SJCRH30 (cell line): ENCODE measurements around the gene ACSF2. TPM values are rescaled to one million over a fixed set of nuclear protein-coding genes. Genes with fewer than 3 reads are reported as not detected.
A peak's percentile ranks its signal among the peaks of the same experiment; 100 is the strongest.

Experiments used
- DNase-seq, 2 experiments: peaks; one replicate each; pipeline ENCODE4 v3.0.0-alpha.2; 2015 to 2020
- H3K27ac ChIP-seq: fragments of 250-450 bp; sonication (Bioruptor Pico); 2 replicates; pipeline ENCODE4 v1.5.1; 2020; ENCODE audit warnings: mild to moderate bottlenecking, moderate library complexity
- H3K27me3 ChIP-seq: fragments of 250-450 bp; sonication (Bioruptor Pico); 2 replicates; pipeline ENCODE4 v1.5.1; 2020; ENCODE audit warnings: mild to moderate bottlenecking, moderate library complexity
- H3K36me3 ChIP-seq: fragments of 250-450 bp; sonication (Bioruptor Pico); 2 replicates; pipeline ENCODE4 v1.5.1; 2020; ENCODE audit warnings: mild to moderate bottlenecking, moderate library complexity
- H3K4me1 ChIP-seq: fragments of 250-450 bp; sonication (Bioruptor Pico); 2 replicates; pipeline ENCODE4 v1.5.1; 2020; ENCODE audit warnings: mild to moderate bottlenecking, moderate library complexity
- H3K4me3 ChIP-seq: fragments of 250-450 bp; sonication (Bioruptor Pico); 2 replicates; pipeline ENCODE4 v1.5.1; 2020; ENCODE audit warnings: mild to moderate bottlenecking, moderate library complexity
- H3K9me3 ChIP-seq: fragments of 250-450 bp; sonication (Bioruptor Pico); replicated peaks from 2 replicates; pipeline ENCODE4 v1.5.1; 2020; ENCODE audit warnings: mild to moderate bottlenecking, moderate library complexity
- total RNA-seq: library from RNA; depleted of rRNA; stranded (reverse); fragments of >200 nt; shearing (Covaris generic); gene quantifications from 2 replicates; pipeline ENCODE4 v1.2.3, GENCODE V29; 2014

ACSF2 gene
- total RNA-seq, 1 experiment from 2014 or later, result 6.3 TPM

DNA sequence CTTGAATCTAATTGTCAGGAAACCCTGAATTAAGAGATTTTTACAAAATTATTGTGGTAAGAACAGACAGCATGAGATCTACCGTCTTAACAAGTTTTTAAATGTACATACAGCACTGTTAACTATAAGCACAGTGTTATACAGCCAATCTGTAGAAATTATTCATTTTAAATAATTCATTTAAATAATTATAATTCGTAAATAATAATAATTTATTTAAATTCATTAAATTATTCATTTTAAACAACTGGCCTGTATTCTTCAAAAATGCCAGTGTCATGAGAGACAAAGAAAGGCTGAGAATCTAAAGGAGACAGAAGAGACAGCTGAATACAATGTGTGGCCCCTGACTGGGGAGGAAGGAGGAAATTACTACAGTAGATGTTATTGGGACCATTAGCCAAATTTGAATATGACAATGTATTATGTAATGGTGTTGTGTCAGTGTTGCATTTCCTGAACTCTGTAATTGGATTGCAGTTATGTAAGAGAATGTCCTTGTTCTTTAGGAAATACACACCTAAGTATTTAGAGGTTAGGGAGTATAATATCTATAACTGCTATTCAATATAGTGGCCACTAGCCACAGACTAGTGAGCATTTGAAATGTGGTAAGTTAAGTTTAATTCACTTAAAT is 55.0 kb downstream of the ACSF2 start:
- Histone ChIP-seq H3K27me3 (no peaks in the 10 kb centered on the region), H3K4me1 (peaks cover 3% of the 10 kb centered on the region; the same call in 1 of the 2 replicates), H3K9me3 (no peaks in the 10 kb centered on the region), H3K36me3 (no peaks in the 10 kb centered on the region), H3K27ac (no peak overlapping the region), H3K4me3 (no peak overlapping the region)
- DNase-seq, result no peak

DNA sequence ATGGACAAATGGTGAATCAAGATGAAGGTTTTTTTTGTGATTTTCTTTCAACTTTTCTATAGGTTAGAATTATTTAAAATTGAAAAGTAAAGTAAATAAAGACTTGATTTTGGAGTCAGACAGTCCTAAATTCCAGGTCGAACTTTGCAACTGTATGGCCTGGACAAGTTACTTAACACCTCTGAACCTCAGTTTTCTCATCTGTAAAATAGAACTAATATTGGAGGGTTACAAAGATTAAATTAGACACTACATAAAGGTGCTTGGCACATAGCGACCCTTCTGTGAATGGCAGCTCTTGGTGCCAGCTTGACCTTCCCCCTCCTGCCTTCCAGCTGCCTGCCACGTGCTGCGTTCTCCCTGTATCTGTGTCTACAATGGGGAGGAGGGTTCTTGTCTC is 55.6 kb downstream of the ACSF2 start:
- no peak overlapping the region for H3K27ac ChIP-seq
- no peak for DNase-seq
- H3K27me3 ChIP-seq, result no peaks in the 10 kb centered on the region
- H3K36me3 ChIP-seq, result no peaks in the 10 kb centered on the region
- H3K4me1 ChIP-seq, result peaks cover 3% of the 10 kb centered on the region; the same call in 1 of the 2 replicates
- H3K9me3 ChIP-seq, result no peaks in the 10 kb centered on the region
- H3K4me3 ChIP-seq, result no peak overlapping the region

DNA sequence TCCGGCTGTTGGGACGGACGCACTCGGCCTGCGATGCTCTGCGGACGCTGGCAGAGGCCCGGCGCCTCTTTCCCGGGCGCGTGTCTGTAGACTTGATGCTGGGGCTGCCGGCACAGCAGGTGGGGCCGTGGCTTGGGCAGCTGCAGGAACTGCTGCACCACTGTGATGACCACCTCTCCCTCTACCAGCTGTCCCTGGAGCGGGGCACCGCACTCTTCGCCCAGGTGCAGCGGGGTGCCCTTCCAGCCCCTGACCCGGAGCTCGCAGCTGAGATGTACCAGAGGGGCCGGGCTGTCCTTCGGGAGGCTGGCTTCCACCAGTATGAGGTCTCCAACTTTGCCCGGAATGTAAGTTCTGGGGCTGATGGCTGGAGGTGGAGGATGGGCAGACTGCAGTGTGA is 56.1 kb downstream of the ACSF2 start:
- peaks cover 3% of the 10 kb centered on the region; the same call in 1 of the 2 replicates for H3K4me1 ChIP-seq
- H3K27me3 ChIP-seq, result no peaks in the 10 kb centered on the region
- no peaks in the 10 kb centered on the region for H3K36me3 ChIP-seq
- H3K4me3 ChIP-seq, result no peak overlapping the region
- no peak overlapping the region for H3K27ac ChIP-seq
- DNase-seq, result no peak
- no peaks in the 10 kb centered on the region for H3K9me3 ChIP-seq

DNA sequence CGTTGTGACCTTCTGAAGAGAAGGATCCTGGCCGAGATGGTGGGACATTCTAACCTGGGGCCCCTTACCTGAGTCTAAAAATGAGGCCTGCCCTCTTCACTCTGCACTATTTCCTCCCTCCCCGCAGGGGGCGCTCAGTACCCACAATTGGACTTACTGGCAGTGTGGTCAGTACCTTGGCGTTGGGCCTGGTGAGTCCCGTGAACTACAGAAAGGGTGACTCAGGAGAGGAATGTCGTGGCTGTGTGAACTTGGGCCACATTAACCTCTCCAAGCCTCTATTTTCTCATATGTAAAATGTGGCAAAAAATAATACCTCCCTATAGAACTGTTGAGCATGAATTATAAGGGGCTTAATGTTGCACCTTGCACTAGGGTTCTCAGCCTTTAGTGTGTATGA is 56.5 kb downstream of the ACSF2 start:
- Histone ChIP-seq H3K36me3 (no peaks in the 10 kb centered on the region), H3K27ac (no peak overlapping the region)

DNA sequence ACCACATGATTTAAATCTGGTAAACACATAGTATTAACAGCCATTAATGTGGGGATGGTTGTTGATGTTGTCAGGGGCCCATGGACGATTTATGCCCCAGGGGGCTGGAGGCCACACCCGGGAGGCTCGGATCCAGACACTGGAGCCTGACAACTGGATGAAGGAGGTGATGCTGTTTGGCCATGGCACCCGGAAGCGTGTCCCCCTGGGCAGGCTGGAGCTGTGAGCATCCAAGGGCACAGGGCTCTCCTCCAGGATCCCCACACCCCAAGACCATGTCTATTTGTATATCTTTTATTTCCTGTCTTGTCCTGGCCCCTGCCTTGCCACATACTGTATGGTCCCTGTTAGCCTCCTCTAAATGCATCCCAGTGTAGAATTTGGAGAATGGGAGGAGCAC is 57.2 kb downstream of the ACSF2 start:
- no peak overlapping the region for H3K27ac ChIP-seq

More for the DNA sequence above, 56.5 kb downstream of the ACSF2 start:
- Histone ChIP-seq H3K27me3 (no peaks in the 10 kb centered on the region), H3K9me3 (no peaks in the 10 kb centered on the region), H3K4me1 (peaks cover 3% of the 10 kb centered on the region; the same call in 1 of the 2 replicates), H3K4me3 (no peak overlapping the region)
- peak; percentile 82 to 89 for DNase-seq

DNA sequence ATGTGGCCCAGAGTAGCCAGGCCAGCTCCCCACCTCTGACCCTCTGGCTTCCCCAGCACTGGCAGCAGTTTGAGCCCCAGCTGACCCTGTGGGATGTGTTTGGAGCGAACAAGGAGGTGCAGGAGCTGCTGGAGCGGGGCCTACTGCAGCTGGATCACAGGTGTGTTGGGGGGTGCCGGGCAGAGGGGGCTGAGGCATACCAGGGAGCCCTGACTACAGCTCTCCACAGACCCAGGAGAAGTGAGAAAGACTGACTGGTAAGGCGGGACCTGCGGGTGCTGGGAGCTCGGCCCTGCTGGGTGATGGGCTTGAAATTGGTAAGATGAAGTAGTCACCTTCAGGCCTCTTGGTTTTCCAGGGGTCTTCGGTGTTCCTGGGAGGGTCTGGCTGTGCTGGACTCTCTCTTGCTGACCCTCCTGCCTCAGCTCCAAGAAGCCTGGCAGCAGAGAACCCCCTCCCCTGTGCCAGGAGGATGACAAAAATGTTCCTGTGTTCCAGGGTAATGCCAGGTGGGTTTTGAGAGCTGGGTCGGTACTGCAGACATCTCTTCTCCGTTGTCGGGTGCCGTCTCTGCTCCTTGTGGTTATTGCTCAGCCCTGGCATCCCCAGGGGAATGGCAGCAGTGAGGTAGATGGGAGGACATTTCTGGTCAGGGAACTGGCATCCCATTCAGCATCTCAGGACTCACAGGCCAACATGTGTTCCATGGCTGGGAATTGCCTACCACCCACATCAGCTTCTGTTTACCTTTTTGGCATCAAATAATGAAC is 58.6 kb downstream of the ACSF2 start:
- no peaks in the 10 kb centered on the region for H3K27me3 ChIP-seq
- peaks cover 3% of the 10 kb centered on the region; the same call in 1 of the 2 replicates for H3K4me1 ChIP-seq
- no peaks in the 10 kb centered on the region for H3K36me3 ChIP-seq
- no peak overlapping the region for H3K4me3 ChIP-seq
- H3K9me3 ChIP-seq, result no peaks in the 10 kb centered on the region
- no peak overlapping the region for H3K27ac ChIP-seq
- DNase-seq, result no peak

More for the DNA sequence above, 57.2 kb downstream of the ACSF2 start:
- H3K36me3 ChIP-seq, result no peaks in the 10 kb centered on the region
- H3K4me3 ChIP-seq, result no peak overlapping the region
- peaks cover 3% of the 10 kb centered on the region; the same call in 1 of the 2 replicates for H3K4me1 ChIP-seq
- H3K27me3 ChIP-seq, result no peaks in the 10 kb centered on the region
- no peak for DNase-seq
- no peaks in the 10 kb centered on the region for H3K9me3 ChIP-seq

DNA sequence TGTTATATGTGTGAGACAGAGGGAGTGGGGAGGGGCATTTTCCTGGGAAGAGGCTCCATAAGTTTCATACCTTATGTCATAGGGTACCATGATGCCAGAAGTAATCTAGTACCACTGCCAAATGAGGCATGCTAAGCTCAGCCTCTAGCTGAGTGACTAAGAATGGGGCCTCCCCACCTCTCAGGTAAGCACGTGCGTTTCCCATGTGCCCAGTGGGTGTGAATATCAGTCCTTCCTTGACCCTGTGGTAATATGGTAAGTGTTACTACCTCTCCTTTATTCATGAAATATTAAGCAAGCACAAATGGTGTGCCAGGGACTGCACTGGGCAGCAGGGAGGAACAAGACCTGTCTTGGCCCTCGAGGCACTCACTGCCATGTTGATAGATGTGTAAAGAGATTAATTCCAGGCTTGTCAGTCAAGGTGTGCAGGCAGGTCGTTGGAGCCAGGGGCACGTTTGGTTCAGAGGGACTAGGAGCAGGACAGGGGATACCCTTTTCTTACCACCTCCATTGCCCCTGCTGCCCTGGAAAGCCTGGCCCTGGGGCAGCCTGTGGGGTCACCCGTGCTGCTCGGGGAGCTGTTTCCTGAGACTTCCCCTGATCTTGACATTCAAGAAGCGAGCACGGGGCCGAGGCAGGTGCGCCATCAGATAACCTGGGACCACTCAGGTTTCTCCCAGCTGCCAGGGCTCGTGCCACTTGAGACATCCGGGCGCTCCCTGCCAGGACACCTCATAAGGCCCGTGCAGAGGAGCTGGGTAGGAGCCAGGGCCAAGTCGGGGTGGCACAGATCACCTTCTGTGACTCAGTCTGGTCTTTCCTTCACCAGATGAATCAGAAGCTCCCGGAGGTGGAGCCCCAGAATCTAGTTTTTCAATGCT is 61.4 kb downstream of the ACSF2 start:
- Histone ChIP-seq H3K9me3 (no peaks in the 10 kb centered on the region), H3K36me3 (no peaks in the 10 kb centered on the region), H3K4me3 (no peak overlapping the region), H3K4me1 (no peaks in the 10 kb centered on the region), H3K27me3 (no peaks in the 10 kb centered on the region), H3K27ac (no peak overlapping the region)
- no peak for DNase-seq

DNA sequence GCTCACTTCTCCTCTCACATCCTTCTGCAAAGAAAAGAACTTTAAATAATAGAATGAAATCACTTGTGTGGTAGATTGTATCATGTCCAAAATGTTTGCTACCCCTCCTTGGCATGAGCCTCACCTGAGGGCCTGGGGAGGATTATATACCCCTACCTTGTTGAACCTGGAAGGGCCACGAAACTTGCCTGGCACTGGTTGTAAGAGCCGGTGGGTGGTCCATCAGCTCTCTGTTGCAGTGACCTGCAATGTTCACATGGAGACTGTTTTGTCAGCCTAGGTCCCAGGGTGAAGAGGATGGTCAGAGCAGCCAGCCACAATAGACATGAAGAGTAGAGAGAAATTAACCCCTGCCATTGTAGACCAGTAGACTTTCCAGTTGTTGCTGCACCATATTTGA is 62.9 kb downstream of the ACSF2 start:
- H3K4me3 ChIP-seq, result no peak overlapping the region
- no peaks in the 10 kb centered on the region for H3K27me3 ChIP-seq
- H3K36me3 ChIP-seq, result no peaks in the 10 kb centered on the region
- no peaks in the 10 kb centered on the region for H3K9me3 ChIP-seq
- no peaks in the 10 kb centered on the region for H3K4me1 ChIP-seq
- DNase-seq, result no peak
- no peak overlapping the region for H3K27ac ChIP-seq

DNA sequence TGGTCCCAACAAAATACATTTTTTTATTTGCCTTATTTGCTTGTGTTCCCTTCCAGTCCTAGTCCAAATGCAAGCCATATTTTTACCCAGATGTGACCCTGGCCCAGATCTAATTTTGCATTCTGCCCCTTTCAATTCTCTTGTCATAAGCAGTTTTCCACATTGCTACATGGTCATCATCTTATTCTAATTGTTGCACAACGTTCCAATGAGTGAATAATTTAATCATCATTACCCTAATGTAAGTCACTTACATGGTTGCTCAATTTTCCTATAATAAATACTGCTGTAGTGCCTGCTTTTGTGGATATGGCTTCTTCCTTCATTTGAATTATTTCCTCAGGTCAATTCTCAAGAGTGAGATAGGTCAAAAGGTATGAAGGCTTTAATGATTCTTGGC is 65.5 kb downstream of the ACSF2 start:
- H3K27ac ChIP-seq, result no peak overlapping the region
- H3K36me3 ChIP-seq, result no peaks in the 10 kb centered on the region
- H3K4me3 ChIP-seq, result no peak overlapping the region
- no peaks in the 10 kb centered on the region for H3K27me3 ChIP-seq
- no peaks in the 10 kb centered on the region for H3K9me3 ChIP-seq
- DNase-seq, result no peak
- H3K4me1 ChIP-seq, result no peaks in the 10 kb centered on the region

DNA sequence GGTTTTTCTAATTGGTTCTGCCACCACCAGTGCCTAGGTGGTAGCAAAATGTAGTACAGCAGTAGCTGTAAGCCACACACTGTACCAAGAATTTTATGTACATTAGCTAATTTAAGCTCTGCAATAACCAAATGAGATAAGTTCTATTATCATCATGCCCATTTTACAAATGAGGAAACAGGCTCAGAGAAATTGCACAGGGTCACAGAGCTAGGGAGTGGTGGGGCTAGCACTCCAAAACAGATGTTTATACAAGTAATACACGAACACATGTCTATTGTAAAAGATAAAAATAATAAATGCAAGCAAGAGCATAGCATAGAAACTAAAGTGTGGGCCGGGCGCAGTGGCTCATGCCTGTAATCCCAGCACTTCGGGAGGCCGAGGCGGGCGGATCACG is 66.2 kb downstream of the ACSF2 start:
- Histone ChIP-seq H3K9me3 (no peaks in the 10 kb centered on the region), H3K4me3 (no peak overlapping the region), H3K27ac (no peak overlapping the region), H3K27me3 (no peaks in the 10 kb centered on the region), H3K36me3 (no peaks in the 10 kb centered on the region), H3K4me1 (no peaks in the 10 kb centered on the region)
- no peak for DNase-seq

DNA sequence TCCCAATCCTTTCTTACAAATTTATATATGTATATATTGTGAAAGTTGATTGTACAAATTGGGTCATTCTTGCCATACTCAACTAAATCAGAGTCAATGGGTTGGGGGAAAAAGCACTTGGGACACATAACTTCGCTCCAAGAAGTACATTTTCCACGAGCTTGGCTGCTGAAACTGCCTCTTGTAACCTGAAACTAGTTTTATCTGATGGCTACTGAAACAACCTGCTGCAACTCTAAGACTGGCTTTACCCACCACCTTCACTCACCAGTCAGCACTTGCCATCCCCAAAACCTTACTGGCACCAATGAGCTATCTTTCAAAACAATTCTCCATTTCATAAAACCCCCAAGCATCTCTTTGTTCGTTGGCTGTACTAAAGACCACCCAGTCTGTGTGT is 67.7 kb downstream of the ACSF2 start:
- no peaks in the 10 kb centered on the region for H3K36me3 ChIP-seq

DNA sequence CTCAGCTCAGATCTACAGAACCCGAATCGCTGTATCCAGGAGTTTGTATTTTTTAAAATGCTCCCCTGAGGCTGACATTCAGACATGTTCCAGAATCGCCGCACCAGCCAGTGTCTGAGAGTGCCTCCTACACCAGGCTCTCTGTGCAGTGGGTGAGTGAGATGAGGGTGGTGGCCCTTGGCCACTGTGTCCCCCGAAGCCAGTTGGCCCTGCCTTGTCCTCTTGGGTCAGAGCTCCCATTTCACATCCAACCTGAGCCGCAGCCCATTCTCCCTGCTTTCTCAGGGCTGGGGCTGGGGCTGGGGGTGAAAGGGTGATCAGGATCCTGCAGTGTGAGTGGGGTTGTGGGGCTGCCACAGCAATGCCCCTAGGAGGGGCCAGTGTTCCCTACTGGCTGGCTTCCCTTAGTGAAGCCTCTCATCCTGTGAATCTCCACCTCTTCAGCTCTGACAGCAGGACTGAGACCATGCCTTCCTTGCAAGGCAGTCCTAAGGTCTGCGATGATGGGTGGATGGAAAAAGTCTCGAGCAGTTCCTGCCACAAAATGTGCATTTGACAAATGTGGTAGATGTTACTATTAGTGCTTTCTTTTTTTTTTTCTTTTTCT is 69.3 kb downstream of the ACSF2 start:
- no peaks in the 10 kb centered on the region for H3K4me1 ChIP-seq
- H3K4me3 ChIP-seq, result no peak overlapping the region
- no peak for DNase-seq
- H3K27me3 ChIP-seq, result no peaks in the 10 kb centered on the region
- no peak overlapping the region for H3K27ac ChIP-seq
- H3K9me3 ChIP-seq, result no peaks in the 10 kb centered on the region
- no peaks in the 10 kb centered on the region for H3K36me3 ChIP-seq

More for the DNA sequence above, 67.7 kb downstream of the ACSF2 start:
- no peak overlapping the region for H3K27ac ChIP-seq
- DNase-seq, result no peak
- no peaks in the 10 kb centered on the region for H3K9me3 ChIP-seq
- H3K4me1 ChIP-seq, result no peaks in the 10 kb centered on the region
- H3K4me3 ChIP-seq, result no peak overlapping the region
- no peaks in the 10 kb centered on the region for H3K27me3 ChIP-seq

DNA sequence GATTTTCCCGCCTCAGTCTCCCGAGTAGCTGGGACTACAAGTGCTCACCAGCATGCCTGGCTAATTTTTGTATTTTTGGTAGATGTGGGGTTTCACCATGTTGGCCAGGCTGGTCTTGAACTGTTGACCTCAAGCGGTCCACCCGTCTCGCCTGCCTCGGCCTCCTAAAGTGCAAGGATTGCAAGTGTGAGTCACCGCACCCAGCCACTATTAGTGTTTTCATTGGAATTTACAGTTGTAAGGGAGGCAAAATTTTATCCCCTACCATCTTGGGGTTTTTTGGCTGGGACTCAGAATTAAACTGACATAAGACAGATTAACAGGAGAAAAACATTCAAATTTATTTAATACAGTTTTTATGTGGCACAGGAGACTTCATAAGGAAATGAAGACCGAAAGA is 69.9 kb downstream of the ACSF2 start:
- Histone ChIP-seq H3K4me3 (no peak overlapping the region), H3K36me3 (no peaks in the 10 kb centered on the region), H3K9me3 (no peaks in the 10 kb centered on the region), H3K4me1 (no peaks in the 10 kb centered on the region), H3K27me3 (no peaks in the 10 kb centered on the region), H3K27ac (no peak overlapping the region)
- no peak for DNase-seq

DNA sequence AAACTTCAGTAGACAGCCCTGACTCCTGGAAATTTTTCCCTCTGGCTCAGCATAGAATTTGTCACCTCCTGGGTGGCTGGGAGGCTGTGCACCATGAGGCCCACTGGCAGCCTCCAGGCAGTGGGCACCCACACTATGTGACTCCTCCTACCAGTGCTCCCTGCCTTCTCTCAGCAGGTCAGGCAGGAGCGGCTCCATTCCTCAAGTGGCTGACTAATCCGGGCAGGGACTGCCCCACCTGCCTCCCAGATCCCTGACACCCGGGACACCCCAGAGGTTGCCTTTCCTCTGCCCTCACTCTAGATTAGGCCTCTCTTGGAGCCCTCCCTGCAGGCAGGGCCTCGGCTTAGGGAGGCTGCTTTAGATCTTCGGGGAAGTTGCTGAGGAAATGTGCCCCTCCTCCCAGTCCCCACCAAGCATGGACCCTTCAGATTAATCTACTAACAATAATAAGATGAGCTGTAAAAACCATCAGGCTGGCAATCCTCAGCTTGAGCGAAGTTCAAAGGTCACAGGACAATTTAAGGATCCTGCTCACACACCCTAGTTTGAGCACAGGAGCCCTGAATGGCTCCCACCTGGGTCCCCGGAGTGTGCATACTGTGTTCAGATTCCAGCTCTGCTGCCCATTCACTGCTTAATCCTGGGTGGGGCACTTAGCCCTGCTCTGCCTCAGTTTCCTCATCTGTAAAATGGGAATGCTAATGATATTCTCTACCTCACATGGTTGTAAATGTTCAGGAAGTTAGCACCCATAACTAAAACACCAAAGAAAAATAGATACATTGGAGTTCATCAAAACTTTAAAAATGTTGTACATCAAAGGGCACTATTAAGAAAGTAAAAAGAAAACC is 72.2 kb downstream of the ACSF2 start:
- Histone ChIP-seq H3K36me3 (no peaks in the 10 kb centered on the region), H3K27ac (no peak overlapping the region), H3K27me3 (no peaks in the 10 kb centered on the region), H3K4me3 (no peak overlapping the region), H3K4me1 (no peaks in the 10 kb centered on the region), H3K9me3 (no peaks in the 10 kb centered on the region)
- DNase-seq, result no peak
